Right lobe of liver (tissue), 6 donors: ENCODE results near the gene JAK3. TPM values are rescaled to one million over a fixed set of nuclear protein-coding genes. Genes with fewer than 3 reads are reported as not detected.

Source experiments
- ATAC-seq, 4 donors: fragments of 200-7000 bp; cut with Tn5 transposase; one replicate each; pipeline ENCODE4 v1.9.1; 2020; ENCODE audit warnings: mild to moderate bottlenecking in 4 of 4, moderate library complexity in 4 of 4
- DNase-seq, 3 donors: peaks; one replicate each; pipeline ENCODE4 v3.0.0-alpha.2; 2020
- H3K27ac ChIP-seq, 3 donors: fragments of 200-600 bp; one replicate each; pipeline ENCODE4 v1.8.0; 2022
- H3K27me3 ChIP-seq, 2 donors: fragments of 200-600 bp; one replicate each; pipeline ENCODE4 v1.8.0; 2022
- H3K36me3 ChIP-seq, 4 donors: fragments of 200-600 bp; sonication (generic) in 1 of 4; one replicate each; pipeline versions ENCODE4 v1.5.1 to v1.8.0; 2017 to 2022; ENCODE audit warnings: control low read depth in 1 of 4
- H3K4me1 ChIP-seq, 4 donors: fragments of 200-600 bp; sonication (generic) in 1 of 4; one replicate each; pipeline versions ENCODE4 v1.5.1 to v1.8.0; 2017 to 2022; ENCODE audit warnings: control low read depth in 1 of 4
- H3K4me3 ChIP-seq, 3 donors: fragments of 200-600 bp; one replicate each; pipeline ENCODE4 v1.8.0; 2022
- H3K9me3 ChIP-seq, 4 donors: fragments of 200-600 bp; sonication (generic) in 1 of 4; one replicate each; pipeline versions ENCODE4 v1.5.1 to v1.8.0; 2017 to 2022; ENCODE audit warnings: control low read depth in 1 of 4
- CTCF ChIP-seq, 4 donors: fragments of 200-600 bp in 3 of 4; fragments of 450-650 bp in 1 of 4; IDR thresholded peaks; one replicate each; pipeline versions ENCODE4 v1.5.1 to v1.8.0; 2016 to 2022; ENCODE audit warnings: antibody characterized with exemption in 4 of 4, mild to moderate bottlenecking in 2 of 4
- POLR2A ChIP-seq: fragments of 450-650 bp; IDR thresholded peaks from one replicate; pipeline ENCODE4 v1.6.1; 2017; ENCODE audit warnings: antibody characterized with exemption, mild to moderate bottlenecking
- WGBS: methylation state at CpG from one replicate; pipeline ENCODE4 v1.1.6; 2018; ENCODE audit warnings: low coverage, low lambda C conversion rate; ENCODE audit not compliant: insufficient coverage; ENCODE audit errors: missing lambda C conversion rate; 5-methylcytosine and 5-hydroxymethylcytosine counted together
- intact Hi-C, 2 donors: fragments of 100-400 bp; cut with DNase I; formaldehyde crosslinking; loops; one replicate each; pipeline versions ENCODE4 v1.11.2 to v1.14.1; 2022
- total RNA-seq, 6 experiments: library from RNA; depleted of rRNA in 2 of 6; stranded (reverse); fragments of >200 nt in 2 of 6; fragmentation: NEBNext Ultra II Directional in 3 of 6; extraction: Animal tissue kit (Norgen Biotek cat#: 25700) in 3 of 6; gene quantifications; one replicate each; pipeline versions ENCODE4 v1.1.0 to v1.2.4, GENCODE V29; 2016 to 2023
- donor health status: DM: no; HTN: yes; CAD: no.
- donor health status: DM: no; HTN: no; CAD: no.
- donor health status: DM: no; HTN: no; CAD: no.
- donor health status: DM: no; HTN: yes; CAD: no.
- donor health status: DM: no; HTN: yes; CAD: no.

JAK3 gene
- total RNA-seq, 6 experiments from 2014 or later, result 1.1 to 5.5 (median 2.3) TPM

DNA sequence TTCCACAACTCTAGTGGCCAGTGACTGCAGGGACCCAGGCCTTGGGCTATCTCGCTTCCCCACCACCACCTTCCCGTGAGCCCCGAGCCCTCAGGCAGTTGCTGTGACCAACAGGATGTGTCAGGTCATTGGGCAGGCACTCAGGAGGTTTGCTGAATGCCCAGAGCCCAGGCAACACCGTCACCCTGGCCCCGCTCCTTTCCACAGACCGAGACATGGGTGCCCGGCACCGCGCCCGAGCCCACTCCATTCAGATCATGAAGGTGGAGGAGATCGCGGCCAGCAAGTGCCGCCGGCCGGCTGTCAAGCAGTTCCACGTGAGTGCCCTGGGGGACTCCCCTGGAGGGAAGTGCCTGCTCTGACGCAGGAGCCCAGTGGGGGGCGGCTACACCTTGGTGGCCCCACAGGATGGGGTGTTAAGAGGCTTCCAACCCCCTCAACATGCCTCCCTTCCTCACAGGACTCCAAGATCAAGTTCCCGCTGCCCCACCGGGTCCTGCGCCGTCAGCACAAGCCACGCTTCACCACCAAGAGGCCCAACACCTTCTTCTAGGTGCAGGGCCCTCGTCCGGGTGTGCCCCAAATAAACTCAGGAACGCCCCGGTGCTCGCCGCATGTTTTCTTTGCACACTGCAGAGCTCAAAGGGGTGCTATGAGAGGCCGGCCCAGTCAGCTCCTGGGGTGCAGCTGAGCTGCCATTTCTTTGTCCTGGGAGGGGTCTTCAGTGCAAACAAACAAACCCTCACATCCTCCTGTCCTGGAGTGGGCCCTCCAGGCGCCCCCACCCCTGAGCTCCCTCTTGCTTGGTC is 15.1 kb upstream of the JAK3 start:
- H3K4me1 ChIP-seq, result peaks cover 0 to 13% (median 6%) of the 10 kb centered on the region in 4 donors
- no peaks in the 10 kb centered on the region for H3K27me3 ChIP-seq
- intact Hi-C loops, result loop anchor here in 1 of 2 donors (10.0 kb wide), 1 partner anchor 62 kb away; no protein-coding TSS in a partner anchor
- TF ChIP-seq POLR2A (no peak), CTCF (IDR thresholded peaks at IDR 0.05) (no peak)
- DNase-seq, result no peak
- H3K36me3 ChIP-seq, result peaks cover 17 to 35% (median 22%) of the 10 kb centered on the region in 4 donors
- H3K9me3 ChIP-seq, result no peaks in the 10 kb centered on the region
- ATAC-seq, result no peak
- no peak overlapping the region for H3K4me3 ChIP-seq
- WGBS, result 88% methylated on average over 3 of the region's 31 CpGs
- H3K27ac ChIP-seq, result no peak overlapping the region

GRCh38 chr19:17861542-17862402 is 14.0 kb upstream of the JAK3 start:
- TF ChIP-seq CTCF (IDR thresholded peaks at IDR 0.05) (no peak), POLR2A (no peak)
- ATAC-seq, result no peak
- no peak overlapping the region for H3K27ac ChIP-seq
- peaks cover 17 to 35% (median 22%) of the 10 kb centered on the region in 4 donors for H3K36me3 ChIP-seq
- H3K4me1 ChIP-seq, result peaks cover 0 to 13% (median 6%) of the 10 kb centered on the region in 4 donors
- no peaks in the 10 kb centered on the region for H3K9me3 ChIP-seq
- intact Hi-C loops, result loop anchor here in 1 of 2 donors (10.0 kb wide), 1 partner anchor 63 kb away; no protein-coding TSS in a partner anchor
- 90% methylated on average over 2 of the region's 23 CpGs for WGBS
- no peak overlapping the region for H3K4me3 ChIP-seq
- H3K27me3 ChIP-seq, result no peaks in the 10 kb centered on the region
- DNase-seq, result no peak

DNA sequence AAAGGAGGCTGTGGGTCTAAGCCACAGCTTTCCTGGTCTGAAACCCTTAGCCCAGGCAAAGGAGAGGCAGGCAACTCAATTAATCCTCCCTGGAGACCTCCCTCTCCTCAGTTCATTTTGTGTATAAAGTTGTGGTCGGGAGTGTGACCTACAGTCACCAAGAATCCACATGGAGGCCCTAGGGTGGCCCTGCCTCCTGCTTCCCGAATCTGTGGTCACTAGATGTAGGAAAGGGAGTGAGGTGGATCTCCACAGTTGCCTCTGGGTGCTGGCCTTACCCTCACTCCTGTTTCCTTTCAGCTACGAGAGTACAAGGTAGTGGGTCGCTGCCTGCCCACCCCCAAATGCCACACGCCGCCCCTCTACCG is 13.2 kb upstream of the JAK3 start:
- ATAC-seq (no peak), DNase-seq (no peak)
- Histone ChIP-seq H3K27me3 (no peaks in the 10 kb centered on the region), H3K36me3 (peaks cover 17 to 35% (median 22%) of the 10 kb centered on the region in 4 donors), H3K9me3 (no peaks in the 10 kb centered on the region), H3K4me1 (peaks cover 0 to 13% (median 6%) of the 10 kb centered on the region in 4 donors), H3K27ac (peak overlapping the region in 1 of 3 donors; percentile 78), H3K4me3 (peak overlapping the region; percentile 83 to 97 (median 94))
- intact Hi-C loops, result loop anchor here in 1 of 2 donors (10.0 kb wide), 1 partner anchor 64 kb away; no protein-coding TSS in a partner anchor
- TF ChIP-seq CTCF (IDR thresholded peaks at IDR 0.05) (no peak), POLR2A (no peak)
- WGBS, result 65% methylated on average over 5 of the region's 7 CpGs

- Histone ChIP-seq H3K4me3 (peak overlapping the region; percentile 83 to 97 (median 94)), H3K36me3 (peaks cover 17 to 35% (median 22%) of the 10 kb centered on the region in 4 donors), H3K27me3 (no peaks in the 10 kb centered on the region), H3K27ac (peak overlapping the region; percentile 71 to 80 (median 78)), H3K4me1 (peaks cover 0 to 13% (median 6%) of the 10 kb centered on the region in 4 donors), H3K9me3 (no peaks in the 10 kb centered on the region)
- intact Hi-C loops, result loop anchor here in 1 of 2 donors (10.0 kb wide), 1 partner anchor 64 kb away; no protein-coding TSS in a partner anchor
- no peak for DNase-seq
- WGBS, result 1% methylated on average over 22 of the region's 22 CpGs
- no peak for ATAC-seq
- TF ChIP-seq POLR2A, result no peak
- no peak for TF ChIP-seq CTCF (IDR thresholded peaks at IDR 0.05)
These were observed 12.7 kb upstream of the JAK3 start for GRCh38 chr19:17860331-17860992.
